ENCODE measurements around the gene PML.
A peak's percentile ranks its signal among the peaks of the same experiment; 100 is the strongest.
"Not testable (repeated sequence)": the region's sequence is repeated elsewhere in the genome, so short reads cannot be mapped to it uniquely, and the experiment has no call there.

Gene PML

DNA sequence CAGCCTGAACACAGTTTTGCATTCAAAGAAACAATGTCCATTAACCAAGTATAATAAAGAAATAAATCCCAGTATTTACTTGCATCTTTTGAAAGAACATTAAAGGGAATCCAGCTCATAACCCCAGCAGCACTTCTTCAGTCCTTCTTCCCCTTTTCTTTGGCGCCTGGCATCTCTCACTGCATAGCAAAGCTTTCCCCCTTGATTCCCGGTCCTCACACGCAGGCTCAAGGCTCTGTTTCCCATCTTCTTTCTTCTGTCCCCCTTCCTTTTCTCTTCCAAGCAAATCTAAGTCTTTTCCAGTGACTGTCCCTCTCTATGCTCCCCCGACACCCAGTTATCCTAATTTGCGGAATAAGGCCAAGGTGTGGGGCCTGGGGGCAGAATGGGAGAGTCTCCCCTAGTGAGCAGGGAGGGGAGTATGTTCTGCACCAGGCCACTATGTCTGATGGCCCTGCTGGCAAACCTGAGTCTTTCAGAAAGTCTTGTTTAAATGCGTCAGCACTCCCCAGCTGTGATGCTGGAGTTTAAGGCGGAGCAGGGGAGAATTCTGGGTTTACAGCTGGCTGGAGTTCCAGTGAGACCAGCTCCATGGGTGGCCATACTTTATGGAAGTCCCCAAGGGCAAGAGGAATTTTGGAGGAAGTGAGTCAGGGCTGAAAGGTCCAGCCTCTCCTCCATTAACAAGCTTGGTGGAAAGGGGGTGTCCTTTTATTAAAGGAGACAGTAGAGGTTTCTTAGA lies 45.8 kb downstream of the PML start:
- peak; percentile 43 for DNase-seq (ENCODE audit: low read depth)

DNA sequence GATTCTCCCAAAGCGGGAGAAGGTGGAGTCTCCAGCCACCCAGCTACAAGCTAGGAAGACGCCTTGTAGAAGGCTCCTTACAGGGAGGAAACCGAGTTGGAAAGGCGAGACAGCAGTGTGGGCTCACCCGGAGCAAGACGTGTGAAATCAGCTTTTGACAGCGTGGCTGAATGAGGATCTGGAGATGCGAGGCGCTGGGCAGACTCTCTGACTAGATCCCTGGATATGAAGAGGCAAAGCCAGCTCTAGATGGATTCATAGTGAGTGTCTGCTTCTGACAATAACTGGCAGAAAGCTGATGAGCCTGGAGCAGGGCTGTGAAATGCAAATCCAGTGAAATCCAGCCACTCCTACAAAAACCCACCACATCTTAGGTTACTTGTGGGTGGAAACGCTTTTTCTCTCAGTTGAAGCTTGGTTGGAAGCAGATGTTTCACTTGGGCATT lies 46.8 kb downstream of the PML start:
- no peak for DNase-seq (ENCODE audit: low read depth)

DNA sequence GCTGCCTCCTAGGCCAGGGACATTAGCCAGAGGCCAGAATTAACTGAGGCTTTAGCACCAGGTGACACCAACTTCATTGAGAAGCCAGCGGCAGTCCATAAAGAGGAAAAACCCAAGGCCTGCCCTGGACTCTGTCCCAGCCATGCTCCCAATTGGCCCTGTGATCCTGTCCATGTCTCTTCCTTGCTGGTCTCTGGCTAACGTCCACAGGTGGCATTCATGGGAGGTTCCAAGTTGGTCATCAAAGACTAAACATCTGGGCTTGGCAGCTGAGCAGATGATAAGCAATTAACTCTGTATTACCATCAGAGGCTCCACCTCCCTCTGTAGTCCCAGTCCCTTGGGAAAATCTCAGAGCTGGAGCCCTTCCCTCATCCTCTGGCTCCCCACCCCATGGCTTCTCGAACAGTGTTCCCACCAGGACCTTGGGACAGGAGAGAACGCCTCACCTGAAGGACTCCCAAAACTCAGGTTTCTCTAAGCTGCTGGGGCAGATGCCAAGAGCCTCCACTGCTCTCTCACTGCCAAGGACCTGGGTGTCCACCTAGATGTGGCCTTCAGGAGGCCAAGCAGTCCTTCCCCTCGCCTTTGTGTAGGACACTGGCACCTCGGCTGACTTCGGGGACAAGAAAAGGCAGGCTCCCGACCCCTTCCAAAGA lies 47.4 kb downstream of the PML start:
- no peak for DNase-seq (ENCODE audit: low read depth)

DNA sequence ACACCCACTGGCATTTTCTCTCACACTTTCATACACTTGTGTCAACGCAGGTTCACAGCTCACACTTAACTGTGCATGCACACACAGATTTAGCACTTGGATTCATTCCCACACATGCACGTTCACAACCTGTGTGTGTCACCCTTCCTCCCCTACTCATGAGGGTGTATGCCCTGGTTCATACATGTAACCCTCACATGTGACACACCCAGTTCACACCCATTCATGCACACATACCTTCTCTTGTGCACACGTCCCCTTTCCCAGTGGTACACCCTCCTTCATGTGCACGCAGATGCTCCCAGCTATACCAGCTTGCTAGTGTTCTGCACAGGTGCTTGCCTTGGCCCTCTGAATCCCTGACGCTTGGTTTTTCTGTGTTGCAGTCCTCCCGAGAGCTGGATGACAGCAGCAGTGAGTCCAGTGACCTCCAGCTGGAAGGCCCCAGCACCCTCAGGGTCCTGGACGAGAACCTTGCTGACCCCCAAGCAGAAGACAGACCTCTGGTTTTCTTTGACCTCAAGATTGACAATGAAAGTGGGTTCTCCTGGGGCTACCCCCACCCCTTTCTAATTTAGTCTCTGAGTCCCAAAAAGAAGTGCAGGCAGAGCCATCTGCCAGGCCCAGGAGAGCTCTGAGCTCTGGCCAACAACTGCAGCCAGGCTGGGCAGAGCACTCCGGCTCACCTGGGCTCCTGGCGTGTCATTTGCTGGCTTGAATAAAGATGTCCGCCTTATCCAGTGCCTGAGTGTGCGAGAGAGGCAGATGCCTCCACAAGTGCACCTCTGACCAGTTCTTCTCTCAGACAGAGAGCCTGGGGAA lies 48.3 kb downstream of the PML start:
- DNase-seq (ENCODE audit: low read depth): no peak

DNA sequence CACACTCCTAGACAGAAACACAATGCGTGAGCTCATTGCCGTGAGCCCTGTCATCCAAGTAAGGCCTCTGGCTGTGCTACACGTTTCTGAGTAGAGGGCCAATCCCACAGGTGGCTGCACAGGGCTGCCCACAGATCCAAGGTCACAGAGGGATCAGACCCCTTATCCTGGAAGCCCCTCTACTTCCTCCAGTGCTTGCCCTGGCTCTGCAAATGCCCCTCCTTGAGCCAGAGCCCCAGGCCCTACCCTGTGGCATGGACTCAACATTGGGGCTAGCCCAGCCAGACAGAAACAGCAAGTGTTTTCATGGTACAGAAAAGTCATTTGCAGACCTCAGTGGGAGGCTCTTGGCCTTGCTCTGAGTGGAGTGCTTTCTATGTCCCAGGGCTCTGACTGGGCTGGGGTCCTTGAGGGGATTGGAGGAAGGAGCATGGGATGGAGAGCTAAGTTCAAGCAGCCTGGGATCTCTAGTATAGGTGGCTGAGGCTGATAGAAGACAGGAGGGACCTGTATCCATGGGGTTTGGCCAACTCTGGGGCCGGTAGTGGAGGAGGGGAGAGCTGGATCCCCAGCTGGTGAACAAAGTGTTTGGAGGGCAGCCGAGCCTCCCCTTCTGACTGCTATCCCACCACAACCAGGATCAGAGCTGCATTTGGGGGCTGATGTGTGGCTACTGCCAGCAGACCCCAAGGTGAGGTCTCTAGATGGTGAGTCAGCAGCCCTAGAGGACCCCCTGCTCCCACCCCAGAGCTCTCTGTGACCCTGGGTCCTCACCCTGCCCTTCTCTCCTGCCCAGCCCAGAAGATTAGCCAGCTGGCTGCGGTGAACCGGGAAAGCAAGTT lies 49.1 kb downstream of the PML start:
- DNase-seq (ENCODE audit: low read depth): no peak

DNA sequence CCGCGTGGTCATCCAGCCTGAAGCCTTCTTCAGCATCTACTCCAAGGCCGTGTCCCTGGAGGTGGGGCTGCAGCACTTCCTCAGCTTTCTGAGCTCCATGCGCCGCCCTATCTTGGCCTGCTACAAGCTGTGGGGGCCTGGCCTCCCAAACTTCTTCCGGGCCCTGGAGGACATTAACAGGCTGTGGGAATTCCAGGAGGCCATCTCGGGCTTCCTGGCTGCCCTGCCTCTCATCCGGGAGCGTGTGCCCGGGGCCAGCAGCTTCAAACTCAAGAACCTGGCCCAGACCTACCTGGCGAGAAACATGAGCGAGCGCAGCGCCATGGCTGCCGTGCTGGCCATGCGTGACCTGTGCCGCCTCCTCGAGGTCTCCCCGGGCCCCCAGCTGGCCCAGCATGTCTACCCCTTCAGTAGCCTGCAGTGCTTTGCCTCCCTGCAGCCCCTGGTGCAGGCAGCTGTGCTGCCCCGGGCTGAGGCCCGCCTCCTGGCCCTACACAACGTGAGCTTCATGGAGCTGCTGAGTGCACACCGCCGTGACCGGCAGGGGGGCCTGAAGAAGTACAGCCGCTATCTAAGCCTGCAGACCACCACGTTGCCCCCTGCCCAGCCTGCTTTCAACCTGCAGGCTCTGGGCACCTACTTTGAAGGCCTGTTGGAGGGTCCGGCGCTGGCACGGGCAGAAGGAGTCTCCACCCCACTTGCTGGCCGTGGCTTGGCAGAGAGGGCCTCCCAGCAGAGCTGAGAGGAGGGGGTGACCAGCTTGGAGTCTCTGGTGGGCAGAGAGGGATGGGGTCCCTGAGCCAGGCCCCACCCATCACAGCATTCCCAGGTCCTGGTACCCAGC lies 50.0 kb downstream of the PML start:
- no peak for DNase-seq (ENCODE audit: low read depth)

DNA sequence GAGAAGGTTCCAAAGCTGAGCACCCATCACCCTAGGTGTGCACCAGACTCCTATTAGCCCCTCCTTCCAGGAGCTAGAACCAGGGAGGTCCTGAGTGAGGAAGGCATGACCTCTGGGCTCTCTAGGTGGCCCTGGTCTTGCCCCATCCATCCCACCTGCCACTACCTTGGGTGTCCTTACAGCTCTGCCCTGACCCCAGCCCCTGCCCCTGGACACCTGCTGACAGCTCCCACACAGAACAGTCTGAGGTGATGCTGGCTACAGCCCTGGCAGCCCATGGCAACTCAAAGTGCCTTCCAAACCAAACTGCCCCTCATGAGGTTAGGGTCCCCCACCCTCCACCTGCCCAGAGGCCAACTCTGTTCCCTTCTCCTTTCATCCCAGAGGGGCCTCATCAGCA lies 50.7 kb downstream of the PML start:
- DNase-seq (ENCODE audit: low read depth): no peak

DNA sequence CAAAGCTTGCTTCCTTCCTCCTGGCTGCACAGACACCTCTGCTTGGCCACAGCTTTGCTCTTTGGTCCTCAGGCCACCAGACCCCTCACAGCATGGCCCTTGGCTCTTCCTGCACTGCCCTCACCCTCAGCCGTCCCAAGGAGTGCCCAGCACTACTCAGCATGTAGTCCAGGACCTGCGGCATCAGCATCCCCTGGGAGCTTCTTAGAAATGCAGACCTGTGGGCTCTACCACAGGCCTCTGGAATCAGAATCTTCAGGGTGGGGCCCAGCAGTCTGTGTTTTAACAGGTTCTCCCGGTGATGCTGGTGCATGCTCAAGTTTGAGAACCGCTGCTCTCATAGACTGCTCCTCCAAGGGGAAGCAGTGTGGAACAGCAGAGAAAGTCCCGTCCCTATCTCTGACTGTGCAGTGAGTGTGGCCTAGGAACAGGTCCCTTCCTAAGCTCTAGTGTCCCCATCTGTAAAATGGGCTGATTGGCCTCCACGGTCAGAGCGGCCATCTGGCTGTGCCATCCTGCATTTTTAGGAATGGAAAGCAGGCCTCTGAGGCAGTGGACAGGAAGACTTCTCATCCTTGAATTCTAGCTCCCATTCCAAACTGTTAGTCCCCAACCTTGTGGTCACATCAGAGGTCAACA lies 51.2 kb downstream of the PML start:
- DNase-seq (ENCODE audit: low read depth): no peak

DNA sequence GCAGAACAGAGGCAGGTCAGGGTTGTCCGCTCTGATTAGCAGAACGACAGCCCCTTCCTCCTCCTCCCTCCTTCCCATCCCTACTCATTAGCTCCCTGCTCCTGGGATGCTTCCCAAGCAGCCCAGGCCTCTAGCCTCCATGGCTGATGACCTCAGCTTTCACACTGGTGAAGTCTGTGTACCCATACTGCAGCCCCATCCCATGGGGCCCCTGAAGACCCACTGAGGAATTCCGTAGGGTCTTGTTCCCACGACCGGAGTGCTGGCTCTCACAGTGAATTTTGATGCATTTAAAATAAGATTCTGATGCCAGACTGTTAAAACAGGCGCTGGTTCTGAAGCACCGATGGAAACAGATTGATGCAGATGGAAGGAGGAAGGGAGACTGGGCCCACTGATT lies 51.8 kb downstream of the PML start:
- no peak for DNase-seq (ENCODE audit: low read depth)

DNA sequence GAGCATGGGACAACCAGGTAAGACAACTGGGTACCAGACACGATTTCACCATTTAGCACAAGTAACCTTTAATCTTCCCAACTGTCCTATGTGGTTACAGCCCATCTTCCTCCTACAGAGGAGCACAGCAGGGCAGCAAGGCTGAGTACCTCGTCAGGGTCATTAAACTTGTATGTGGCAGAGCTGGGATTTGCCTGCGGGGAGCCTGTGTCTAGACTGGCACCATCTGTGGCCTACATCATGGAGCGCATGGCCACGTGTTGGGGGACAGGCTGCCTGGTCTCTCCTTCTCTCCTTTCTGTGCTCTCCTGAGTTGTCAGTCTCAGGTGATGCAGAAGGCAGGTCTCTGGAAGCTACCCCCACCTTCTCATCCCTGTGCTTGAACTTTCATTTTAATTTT lies 55.6 kb downstream of the PML start:
- no peak for DNase-seq (ENCODE audit: low read depth)

DNA sequence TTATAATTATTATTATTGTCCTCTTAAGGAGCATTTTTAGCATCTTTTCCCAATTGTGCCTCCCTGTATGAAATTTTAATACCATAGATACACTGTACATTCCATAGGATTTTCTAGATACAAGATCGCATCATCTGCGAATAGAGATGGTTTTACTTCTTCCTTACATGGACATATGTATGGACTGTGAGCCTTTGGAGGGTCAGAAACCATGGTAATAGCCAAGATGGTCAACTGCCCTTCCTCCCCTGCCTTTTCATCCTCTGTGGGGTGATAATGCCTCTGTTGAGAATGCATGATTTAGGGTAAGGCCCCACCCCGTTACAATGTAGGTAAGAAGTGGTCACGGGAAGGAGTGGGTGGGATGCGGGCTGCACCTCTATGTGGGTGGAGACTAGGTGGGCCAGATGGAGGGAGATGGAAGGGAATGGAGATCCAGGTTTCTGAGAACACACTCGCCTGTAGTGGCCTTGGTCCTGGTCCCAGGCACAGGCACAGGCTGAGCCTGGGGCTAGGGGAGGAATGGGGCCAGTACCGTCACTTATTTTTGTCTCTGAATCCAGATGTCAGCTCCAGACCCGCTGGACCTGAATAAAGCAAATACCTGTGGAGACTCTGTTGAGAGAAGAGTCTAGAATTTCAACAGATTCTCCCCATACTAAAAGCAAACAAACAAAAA lies 56.2 kb downstream of the PML start:
- no peak for DNase-seq (ENCODE audit: low read depth)

DNA sequence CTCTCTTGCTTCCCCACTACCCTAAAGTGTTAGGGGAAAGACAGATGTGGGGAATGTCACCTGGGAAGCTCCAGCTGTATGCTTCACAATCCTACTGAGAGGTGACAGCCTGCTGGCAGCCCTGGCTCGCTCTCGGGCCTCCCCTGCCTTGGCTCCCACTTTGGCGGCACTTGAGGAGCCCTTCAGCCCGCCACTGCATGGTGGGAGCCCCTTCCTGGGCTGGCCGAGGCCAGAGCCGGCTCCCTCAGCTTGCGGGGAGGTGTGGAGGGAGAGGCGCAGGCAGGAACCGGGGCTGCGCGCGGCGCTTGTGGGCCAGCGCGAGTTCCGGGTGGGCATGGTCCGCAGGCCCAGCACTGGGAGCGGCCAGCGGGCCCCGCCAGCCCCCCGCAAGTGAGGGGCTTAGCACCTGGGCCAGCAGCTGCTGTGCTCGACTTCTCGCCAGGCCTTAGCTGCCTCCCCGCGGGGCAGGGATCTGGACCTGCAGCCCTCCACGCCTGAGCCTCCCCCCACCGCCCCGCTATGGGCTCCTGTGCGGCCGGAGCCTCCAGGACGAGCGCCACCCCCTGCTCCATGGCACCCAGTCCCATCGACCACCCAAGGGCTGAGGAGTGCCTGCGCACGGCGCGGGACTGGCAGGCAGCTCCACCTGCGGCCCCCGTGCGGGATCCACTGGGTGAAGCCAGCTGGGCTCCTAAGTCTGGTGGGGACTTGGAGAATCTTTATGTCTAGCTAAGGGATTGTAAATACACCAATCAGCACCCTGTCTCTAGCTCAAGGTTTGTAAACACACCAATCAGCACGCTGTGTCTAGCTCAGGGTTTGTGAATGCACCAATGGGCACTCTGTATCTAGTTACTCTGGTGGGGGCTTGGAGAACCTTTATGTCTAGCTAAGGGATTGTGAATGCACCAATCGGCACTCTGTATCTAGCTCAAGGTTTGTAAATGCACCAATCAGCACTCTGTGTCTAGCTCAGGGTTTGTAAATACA lies 58.0 kb downstream of the PML start:
- DNase-seq (ENCODE audit: low read depth): not testable (repeated sequence)

DNA sequence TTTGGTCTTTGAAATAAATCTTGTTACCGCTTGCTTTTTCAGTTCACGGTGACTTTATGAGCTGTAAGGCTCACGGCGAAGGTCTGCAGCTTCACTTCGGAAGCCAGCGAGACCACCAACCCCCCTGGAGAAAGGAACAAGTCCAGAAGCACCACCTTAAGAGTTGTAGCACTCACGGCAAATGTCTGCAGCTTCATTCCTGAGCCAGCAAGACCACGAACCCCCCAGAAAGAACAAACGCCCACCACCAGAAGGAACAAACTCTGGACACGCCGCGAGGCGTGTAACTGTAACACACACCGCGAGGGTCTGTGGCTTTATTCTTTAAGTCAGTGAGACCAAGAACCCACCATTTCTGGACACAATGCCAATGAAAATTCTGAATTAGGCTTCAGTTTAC lies 59.0 kb downstream of the PML start:
- DNase-seq (ENCODE audit: low read depth): no peak

DNA sequence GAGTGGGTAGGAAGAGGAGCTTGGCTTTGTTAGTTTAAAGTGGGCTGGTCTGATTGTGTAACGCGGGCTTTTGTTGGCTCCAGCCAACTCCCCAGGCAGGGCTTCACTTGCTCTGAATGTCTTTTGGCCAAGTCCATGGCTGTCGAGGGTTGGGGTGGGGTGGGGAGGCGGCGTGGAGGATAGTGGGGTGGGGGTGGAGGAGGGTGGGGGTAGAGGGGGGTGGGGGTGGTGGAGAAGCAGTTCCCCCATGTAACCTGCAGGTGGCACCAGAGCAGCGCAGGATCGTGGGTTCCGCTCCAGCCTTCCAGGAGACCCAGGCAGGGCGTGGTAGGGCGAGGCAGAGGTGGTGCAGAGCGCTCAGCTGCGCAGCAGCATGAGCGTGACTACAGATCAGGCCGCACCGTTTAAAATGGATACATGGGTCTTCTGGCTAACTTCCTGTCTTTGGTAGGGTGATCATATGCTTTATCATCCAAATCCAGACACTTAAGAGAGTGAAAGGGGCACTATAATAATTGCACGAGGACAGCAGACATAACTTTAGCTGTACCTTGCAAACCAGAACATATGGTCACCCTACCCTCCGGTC lies 59.5 kb downstream of the PML start:
- DNase-seq (ENCODE audit: low read depth): no peak

DNA sequence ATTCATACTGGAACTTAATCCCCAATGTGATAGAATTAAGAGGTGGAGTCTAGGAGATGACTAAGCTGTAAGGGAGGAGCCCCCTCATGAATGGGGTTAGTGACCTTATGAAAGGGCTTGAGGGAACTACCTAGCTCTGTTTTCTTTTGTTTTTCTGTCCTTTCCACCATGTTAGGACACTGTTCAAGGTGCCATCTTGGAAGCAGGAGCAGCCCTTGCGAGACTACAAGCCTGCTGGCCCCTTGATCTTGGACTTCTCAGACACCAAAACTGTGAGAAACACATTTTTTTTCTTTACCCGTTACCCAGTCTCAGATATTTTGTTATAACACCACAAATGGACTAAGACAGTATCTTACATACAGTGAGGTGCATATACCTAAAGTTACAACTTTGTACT lies 61.3 kb downstream of the PML start:
- DNase-seq (ENCODE audit: low read depth): no peak

DNA sequence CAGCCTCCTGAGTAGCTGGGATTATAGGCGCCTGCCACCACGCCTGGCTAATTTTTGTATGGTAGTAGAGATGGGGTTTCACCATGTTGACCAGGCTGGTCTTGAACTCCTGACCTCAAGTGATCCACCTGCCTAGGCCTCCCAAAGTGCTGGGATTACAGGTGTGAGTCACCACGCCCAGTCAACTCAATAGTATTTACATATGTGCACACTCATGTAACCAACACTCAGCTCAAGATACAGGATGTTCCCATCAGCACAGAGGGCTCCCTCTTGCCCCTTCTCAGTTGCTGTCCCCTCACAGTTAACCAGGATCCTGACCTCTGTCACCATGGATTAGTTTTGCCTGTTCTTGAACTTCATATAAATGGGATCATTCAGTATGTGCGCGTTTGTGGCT lies 61.8 kb downstream of the PML start:
- DNase-seq (ENCODE audit: low read depth): not testable (repeated sequence)

DNA sequence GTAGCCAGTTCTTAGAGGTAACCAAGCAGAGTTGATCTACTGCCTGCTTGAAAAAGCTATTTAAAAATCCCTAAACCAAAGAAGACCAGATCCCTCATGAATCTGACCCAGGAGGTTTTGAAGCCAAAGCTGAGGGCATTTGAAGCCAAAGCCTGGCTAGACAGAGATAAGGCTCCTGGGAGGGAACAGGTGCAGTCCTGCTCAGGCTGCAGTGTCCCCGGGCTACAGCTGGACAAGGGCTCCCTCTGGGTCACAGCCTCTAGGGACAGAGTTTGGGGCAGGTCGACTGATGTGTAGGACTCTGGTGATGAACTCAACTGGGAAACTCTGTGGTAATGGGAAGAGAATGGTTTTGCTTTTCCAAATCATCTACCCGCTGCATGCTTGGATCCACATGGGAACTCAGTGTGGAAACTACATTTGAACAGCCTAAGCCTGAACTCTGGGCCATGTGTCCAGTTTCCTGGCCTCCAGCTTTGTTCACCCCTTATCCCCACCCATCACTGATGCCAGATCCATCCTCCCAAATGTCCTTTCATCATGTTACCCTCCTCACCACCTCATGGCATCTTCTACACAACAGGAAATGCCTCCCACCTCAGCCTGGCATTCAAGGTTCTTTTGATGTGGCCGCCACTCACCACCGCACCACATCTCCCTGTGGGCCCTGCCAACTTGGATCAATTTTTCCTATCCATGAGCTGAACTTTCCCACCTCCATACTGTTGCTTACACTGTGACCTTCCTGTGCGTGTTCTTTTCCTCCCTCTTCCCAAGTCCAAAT lies 64.7 kb downstream of the PML start:
- not testable (repeated sequence) for DNase-seq (ENCODE audit: low read depth)

DNA sequence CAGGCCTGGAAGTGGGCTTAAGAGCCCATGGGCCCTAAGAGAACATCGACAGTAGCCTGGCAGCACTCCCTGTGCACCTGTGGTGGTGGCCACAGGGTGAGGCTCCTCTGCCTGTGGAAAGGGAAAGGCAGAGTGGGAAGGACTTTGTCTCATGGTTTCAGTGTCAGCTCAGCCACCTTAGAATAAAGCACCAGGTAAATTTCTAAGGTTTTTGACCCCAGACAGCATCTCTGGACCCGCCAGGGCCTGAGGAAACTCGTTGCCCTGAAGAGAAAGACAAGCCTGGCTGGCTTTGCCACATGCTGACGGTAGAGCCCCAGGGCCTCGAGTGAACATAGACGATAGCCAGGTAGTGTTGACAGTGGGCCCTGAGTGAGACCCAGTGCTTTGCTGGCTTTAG lies 65.7 kb downstream of the PML start:
- DNase-seq (ENCODE audit: low read depth): no peak

Data from HS-5 (cell line).